Muscle of back (tissue), 11 donors: ENCODE measurements around the gene BAG1. TPM values are rescaled to one million over a fixed set of nuclear protein-coding genes. Genes with fewer than 3 reads are reported as not detected.

ENCODE experiments used
- DNase-seq, 3 donors: peaks; one replicate each; pipeline versions ENCODE4 v3.0.0 to v3.0.0-alpha.2; 2013
- polyA plus RNA-seq, 10 donors: library from polyadenylated mRNA; unstranded; fragments of 120-200 nt; gene quantifications; one replicate each; pipeline ENCODE4 v1.2.1, GENCODE V29; 2013; ENCODE audit not compliant: insufficient read length in 10 of 10

The BAG1 gene
- polyA plus RNA-seq, 10 donors, result 62.4 to 86.8 (median 73.6) TPM

DNA sequence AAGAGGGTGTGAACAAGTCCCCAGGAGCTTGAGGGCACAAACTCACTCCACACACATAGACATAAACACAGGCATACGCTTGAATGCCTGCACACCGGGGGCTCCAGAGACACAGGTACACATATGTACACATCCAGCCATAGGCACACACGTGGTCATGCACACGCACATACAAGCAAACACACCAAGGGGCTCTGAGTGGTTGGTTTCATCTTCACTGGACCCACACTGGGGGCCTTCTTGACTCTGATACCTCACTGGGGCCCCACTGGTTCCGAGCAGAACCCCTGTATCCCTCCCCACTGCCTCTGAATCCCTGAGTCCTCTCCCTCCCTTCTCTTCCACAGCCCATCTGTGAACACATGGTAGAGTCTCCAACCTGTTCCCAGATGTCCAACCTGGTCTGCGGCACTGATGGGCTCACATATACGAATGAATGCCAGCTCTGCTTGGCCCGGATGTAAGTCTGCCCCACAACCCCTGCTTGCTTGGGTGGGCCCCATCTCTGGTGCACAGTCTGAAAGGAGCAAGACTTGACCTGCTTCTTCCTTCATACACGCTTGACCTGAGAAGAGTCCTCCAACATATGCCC is 18.1 kb downstream of the BAG1 start:
- no peak for DNase-seq

DNA sequence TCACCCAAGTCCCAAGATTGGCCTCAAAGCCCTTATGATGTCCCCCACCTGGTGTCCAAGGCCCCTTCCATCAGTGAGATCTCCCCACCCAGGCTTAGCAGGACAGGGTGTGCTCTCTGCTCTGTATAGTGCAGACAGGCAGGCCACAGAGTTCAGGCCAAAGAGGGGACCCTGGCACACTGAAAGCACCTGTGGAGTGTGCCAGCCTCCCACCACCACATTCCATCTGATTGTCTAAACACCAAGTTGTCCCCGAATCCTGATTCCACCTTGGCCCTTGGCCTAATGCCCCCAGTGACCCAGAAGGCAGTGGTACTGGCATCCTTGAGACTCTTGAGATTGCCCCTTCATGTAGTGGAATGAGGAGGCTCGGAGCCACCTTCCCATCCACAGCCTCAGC is 19.2 kb downstream of the BAG1 start:
- no peak for DNase-seq

DNA sequence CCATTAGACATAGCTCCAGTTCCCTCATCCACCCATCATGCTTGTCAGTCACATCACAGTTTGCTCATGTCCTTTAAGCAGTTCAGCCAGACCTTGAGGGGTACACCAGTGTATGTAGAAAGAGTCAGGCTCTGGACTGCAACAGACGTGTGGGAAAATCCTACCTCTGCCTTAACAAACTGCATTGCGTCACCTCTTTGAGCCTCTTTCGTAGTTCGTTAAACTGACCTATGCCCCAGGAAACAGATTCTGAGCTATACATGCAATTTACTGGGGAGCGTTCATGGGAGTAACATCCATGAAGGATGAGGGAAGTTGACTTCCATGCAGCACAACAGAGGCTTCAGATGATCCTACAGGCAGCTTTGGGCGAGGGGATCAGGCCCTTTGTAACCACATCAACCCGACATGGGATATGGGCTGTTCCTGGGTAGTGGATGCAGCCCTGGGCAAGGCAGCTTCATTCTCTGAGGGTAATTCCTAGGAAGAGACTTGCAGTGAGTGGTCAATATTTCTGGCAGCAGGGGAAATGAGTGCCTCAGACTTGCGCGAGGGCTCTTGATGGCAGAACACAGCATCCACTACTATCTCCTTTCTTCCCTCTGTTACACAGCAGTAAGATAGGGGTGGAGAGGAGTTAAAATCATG is 20.2 kb downstream of the BAG1 start:
- no peak for DNase-seq

DNA sequence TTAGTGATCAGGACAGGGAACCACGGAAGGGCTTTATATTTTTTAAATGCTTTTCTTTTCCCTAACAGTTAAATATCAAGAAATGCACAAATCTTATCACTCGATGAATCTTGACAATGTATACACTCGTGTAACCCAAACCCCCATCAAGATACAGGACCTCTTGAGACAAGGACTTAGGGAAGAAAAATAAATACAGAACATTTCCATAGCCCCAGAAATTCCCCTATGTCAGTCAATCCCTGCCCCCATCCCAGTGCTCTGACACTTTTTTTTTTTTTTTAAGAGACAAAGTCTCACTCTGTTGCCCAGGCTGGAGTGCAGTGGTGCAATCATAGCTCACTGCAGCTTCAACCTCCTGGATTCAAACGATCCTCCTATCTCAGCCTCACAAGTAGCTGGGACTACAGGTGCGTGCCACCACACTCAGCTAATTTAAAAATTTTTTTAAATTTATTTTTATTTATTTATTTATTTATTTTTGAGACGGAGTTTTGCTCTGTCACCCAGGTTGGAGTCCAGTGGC is 21.8 kb downstream of the BAG1 start:
- no peak for DNase-seq

DNA sequence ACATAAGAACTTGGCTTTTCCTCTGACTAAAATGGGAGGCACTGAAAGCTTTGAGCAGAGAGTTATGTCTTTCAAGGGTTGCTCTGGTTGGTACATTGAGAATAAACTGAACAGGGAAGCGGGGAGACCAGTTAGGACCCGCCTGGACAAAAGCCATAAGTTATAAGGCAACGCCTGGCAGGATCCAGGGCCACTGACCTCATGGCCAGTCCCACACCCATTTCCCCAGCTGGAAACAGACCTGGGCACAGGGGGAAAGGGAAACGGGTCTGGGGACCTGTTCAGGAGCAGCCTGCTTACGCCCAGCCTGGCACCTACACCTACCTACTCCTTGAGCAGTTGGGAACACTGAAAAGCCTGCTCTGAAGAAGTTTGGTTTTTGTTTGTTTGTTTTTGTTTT is 23.2 kb downstream of the BAG1 start:
- DNase-seq, result no peak

DNA sequence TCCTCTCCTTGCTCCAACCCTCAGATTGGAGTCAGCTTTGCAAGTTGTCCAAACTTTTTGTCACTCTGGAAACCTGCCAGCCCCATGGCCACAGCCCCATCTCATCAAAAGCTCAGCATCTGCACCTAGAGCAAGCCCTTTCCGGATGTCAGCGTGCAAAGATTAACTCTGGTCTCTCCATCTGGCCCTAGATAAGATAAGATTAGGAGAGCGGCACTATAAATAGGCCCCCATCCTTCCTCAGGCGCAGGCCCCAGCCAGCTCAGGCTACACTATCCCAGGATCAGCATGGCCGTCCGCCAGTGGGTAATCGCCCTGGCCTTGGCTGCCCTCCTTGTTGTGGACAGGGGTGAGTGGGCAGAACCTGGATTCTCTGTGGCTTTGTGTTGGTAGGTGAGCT is 24.6 kb downstream of the BAG1 start, which contains the start of gene SPINK4:
TSS of gene SPINK4 (plus strand) at position 247 of the 400 bp plus-strand sequence. CDS start at position 289, 42 bp downstream.
- no peak for DNase-seq

DNA sequence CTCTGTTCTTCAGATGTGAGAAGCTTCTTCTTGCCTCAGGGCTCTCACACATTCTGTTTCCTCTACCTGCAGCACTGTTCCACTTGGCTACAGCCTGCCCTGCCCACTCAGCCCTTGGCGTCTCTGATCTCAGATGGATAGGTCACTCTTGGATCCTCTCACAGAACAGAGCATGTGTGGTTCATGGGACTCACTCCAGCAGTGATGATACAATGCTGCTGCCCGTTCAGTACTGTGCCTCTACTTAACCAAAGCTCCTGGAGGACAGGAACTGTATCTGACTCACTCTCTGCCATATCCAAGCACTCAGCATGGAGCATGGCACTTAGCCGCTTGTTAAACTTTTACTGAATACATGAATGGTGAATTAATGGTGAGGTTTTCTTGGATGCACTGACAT is 27.9 kb downstream of the BAG1 start:
- DNase-seq, result no peak

DNA sequence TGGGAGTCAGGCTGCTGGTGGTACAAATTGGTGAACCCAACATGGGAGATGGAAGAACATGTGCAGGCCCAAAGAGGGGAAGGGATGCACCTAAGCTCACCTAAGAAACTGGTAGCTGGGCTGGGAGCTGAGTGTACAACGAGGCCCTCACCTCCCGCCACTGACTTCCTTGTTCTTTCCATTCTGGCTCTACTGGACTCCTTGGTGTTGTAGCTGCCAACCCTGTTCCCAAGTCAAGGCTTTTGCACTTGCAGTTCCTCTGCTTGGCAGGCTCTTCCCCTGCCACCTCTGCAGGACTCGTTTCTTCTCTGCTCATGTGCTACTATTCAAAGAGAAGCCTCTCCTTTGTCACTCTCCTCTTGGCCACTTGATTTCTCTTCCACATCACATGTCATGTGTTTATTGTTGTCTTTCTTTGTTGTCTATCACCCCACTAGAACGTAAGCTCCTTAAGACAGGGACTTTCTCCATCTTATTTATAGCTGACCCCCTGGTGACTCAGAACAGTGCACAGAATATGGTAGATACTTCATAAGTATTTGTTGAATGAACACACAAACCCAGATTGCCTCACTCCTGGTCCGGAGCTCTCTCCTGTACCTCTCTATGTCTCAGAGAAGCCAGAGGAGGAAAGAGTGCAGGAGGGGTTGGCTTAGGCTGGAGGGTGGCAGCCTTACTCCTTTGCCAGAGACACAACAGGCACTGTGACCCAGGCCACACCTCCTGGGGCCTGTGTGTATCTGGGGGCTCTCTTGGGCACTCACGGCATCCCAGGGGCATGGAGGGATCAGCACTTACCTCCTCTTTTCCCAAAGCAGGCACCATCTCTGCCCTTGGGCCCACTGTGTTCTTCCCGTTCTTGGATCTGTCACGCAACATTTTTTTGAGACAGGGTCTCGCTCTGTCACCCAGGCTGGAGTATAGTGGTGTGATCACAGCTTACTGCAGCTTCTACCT is 29.7 kb downstream of the BAG1 start:
- DNase-seq, result no peak

DNA sequence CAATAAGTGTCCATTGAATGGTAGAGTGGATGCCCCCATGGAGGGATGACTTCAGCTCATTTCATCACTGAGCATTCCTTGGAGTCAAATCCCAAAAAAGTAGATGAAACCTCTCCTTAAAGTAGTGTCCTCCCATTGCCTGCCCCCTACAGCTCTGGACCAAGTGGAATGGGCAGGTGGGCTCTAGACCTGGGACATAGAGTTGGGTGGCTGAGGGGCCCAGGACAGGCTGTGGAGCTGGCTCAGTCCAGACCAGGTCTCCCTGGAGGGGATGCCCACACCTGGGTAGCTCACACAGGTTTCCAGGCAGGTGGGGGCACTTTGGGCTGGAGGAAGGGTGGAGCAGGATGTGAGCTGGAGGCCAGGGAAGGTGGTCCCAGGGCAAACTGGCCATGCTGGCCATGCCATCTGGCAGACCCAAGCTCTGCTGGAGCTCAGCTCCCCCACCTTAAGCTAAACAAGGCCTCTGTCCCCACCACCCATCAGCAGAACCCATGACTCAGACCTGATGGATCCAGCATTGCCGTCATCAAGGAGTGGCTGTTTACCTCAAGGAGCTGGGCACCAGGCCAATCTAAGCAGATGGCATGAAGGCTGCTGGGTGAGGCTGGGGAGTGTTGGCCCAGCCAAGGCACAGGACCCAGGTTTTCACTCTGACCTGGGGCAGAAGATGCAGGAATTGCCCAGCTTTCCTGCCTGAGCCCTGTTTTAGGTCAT is 30.7 kb downstream of the BAG1 start:
- peak in 1 of 3 donors; percentile 52 for DNase-seq

DNA sequence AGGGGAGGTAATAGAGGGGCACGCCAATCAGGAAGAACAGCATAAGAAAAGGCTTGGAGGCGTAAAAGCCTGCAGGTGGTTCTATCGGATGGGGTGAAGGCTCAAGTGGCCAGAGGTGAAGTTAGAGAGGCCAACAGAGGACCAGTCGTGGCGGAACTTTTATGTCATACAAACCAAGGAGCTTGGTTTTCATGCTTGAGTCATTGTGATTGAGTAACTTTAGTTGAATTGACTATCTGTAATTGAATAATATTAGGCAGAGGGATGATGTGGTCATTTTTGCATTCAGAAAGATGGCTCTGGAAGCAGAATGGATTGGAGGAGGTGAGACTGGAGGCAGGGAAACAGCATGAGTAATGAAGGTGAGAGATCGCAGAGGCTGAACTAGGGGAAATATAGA is 31.7 kb downstream of the BAG1 start:
- DNase-seq, result no peak

DNA sequence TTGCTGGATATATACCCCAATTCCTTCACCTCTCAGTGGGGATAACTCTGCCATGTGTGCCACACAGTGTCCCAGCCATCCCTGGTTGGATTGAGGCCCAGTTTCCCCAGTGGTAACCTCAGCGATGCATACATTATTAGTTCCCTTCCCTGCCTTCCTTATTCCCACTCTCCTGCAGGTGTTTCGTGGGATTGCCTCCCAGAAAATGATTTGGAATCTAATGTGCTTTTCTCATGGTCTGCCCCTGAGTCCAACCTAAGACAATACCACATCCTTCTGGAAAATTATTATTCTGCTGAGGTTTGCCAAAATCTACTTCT is 32.9 kb downstream of the BAG1 start:
- no peak for DNase-seq

DNA sequence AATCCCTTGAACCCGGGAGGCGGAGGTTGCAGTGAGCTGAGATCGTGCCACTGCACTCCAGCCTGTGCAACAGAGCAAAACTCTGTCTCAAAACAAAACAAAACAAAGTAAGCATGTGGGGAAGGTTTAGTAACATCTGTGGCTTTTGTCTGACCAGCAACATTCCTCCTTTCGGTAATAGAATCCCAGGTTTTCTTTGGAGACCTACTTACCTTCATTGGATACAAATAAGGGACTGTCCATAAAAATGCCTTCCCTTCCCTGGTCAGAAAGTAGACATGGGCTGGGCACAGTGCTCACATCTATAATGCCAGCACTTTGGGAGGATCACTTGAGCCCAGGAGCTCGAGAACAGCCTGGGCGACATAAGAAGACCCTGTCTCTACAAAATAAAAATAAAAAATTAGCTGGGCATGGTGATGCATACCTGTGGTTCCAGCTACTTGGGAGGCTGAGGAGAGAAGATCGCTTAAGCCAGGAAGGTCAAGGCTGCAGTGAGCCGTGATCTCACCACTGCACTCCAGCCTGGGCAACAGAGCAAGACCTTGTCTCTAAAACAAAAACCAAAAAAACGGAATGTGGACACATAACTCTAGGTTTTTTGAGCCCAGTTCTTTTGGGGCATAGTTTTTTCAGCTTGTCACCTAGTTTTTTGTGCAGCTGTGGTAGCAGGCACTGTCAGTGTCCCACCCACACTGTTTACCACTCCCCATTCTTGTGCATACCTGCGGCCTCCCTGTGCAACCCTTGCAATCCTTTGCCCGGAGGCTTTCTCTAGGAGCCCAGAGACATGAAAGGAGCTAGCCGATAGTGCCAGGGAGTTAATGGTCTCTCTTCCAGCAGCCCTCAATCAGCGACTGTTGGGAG is 33.5 kb downstream of the BAG1 start:
- DNase-seq, result no peak

DNA sequence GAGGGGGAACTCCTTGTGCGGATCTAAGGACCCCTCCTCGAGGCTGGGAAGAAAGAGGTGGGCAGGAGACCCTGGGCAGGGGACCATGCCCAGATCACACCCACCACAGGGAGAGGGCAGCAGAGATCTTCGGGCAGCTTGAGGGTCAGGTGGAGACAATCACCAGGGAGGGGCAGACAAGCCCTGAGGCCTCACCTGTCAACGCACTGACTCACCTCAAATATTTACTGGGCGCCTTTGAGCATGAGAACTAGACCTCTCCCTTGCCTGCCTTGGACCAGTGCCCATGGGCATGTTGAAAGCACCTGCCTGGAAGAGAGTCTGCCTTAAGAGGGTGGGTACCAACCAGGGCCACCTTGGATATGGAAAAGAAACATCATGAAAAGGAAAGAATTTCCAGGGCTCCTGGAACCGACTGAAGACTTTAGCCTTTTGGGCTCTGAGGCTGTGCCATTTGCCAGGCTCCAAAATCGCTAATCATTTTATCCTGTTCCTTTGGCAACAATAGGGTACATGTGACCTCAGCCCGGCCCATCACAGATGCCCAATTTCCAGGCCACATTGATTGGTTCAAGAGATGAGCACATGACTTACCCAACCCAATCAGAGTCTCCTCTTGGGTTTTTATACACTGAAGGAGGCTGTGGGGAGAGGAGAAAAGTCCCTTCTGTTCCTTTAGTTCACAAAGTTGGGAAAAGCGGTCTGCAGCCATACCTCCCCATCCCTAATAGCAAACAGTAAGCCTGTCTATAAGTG is 35.0 kb downstream of the BAG1 start:
- DNase-seq, result no peak

DNA sequence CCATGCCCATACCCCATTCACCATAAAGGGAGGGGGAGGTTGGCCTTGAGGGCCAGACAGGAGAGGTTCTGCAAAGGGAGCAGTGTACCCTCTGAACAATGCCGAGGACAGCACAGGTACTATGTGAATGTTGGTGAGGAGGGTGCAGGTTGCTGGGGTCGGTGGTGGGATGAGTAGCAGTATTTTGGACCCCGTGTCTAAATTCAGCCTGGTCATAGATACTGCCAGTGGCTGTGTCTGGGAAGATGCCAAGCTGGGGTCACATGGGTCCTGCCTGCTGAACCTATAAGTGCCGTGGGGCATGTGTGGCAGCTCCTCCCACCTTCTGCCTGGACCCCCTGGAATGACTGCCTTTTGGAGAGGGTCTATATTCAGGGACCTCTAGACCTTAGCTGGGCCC is 35.9 kb downstream of the BAG1 start:
- no peak for DNase-seq

DNA sequence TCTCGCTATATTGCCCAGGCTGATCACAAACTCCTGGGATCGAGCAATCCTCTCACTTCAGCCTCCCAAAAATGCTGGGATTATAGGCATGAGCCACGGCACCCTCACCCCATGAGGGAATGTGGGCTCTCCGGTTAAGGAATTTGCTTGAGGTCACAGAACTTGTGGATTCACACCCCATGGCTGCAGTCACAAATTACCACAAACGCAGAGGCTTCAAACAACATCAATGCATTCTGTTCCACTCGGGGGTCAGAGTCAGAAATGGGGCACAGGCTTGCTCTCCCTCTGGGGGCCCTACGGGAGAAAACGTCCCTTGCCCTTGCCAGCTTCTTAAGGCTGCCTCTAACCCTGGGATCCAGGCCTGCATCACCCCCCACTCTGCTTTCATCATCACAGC is 36.8 kb downstream of the BAG1 start:
- no peak for DNase-seq

DNA sequence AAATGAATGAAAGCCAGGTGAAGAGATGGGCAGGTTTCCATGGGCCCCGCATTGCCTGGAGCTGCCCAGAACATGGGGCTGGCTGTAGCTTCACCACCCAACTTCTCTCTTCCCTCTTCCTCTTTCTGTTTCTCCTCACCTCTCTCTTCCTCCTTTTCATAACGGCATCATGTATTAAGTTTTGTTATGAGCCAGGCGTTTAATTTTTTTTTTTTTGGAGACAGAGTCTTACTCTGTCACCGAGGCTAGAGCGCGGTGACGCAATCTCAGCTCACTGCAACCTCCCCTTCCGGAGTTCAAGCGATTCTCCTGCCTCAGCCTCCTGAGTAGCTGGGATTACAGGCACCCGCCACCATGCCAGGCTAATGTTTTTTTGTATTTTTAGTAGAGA is 37.5 kb downstream of the BAG1 start:
- no peak for DNase-seq

DNA sequence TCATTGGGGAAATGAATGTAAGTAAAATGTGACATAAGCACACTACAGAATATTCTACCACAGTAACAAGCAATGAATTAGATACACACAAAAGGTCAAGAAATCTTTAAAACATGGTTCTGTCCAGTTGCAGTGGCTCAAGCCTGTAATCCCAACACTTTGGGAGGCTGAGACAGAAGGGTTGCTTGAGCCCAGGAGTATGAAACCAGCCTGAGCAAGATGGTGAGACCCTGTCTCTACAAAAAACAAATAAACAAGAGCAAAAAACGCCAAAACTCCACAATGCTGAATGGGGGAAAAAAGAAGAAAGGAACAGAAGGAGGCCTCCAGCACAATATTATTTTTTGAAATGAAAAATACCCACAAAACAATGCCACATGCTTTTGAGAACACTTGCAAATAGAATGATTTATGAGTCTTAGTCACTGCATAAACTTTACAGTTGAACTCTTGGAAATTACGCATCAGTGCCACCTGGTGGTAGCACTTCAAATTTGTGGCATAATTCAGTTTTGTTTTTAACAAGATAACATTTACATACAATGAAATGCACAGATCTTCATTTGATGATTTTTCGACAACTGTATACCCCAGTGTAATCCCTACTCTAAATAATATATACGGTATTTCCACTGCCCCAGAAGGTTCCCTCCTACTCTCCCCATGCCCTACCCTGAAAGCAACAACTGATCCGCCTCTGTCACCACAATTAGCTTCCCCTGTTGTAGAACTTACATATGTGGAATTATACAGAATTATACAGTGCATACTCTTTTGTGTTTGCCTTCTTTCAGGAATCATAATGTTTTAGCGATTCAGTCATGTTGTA is 39.0 kb downstream of the BAG1 start:
- peak; percentile 80 to 89 (median 82) for DNase-seq

DNA sequence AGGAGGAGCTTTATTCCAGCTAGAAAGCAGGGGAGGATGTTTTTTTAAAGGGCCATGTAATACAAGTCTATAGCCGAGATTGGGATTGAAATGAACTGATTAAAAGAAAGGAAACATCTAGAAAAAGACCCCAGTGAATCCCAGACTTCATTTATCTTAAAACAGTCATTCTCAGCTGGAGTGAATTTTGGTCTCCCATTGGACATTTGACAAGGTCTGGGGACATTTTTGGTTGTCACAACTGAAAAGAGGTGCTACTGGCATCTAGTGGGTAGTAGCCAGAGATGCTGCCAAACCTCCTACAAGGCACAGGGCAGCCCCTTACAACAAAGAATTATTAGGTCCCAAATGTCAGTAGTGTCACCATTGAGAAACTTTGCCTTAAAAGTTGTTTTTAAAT is 40.8 kb downstream of the BAG1 start:
- DNase-seq, result no peak

DNA sequence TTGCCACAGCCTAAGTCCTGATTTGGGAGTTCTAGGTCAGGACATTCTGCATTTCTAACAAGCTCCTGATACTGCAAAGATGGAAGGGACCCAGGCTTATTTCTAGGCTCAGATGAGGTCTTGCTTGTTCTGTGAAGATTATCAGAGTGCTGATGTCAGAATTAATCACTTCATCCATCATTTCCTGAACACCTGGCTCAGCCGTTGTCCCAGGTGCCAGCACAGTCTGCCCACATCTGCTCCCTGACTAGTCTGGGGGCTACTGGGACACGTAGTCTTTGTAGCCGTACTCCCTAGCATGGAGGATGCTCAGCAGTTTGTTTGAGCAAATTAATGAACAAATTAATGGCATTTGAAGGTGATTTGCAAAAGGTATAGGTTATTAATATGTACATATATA is 42.5 kb downstream of the BAG1 start:
- no peak for DNase-seq

DNA sequence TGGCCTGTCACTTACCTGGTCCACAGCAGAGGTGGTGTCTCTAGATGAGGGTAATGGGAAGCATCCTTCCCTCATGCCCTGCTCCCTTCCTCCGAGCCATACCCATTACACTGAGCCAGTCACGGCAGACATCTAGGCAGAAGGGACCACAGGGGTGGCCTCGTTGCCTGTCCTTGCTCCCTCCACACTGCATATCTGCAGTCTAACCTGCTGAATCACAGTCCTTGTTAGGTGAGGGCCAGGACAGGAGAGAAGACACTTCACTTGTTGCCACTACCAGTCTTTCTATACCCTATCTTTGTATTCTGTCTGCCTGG is 43.0 kb downstream of the BAG1 start:
- DNase-seq, result no peak
